Large intestine (tissue), 3 donors: Measurements from ENCODE around the gene EEF1A2. TPM values are rescaled to one million over a fixed set of nuclear protein-coding genes. Genes with fewer than 3 reads are reported as not detected.

Source experiments
- DNase-seq, 2 donors: peaks; one replicate each; pipeline versions ENCODE4 v3.0.0 to v3.0.0-alpha.2; 2013
- H3K27ac ChIP-seq: one replicate; pipeline ENCODE4 v1.5.1; 2013; ENCODE audit warnings: low read length
- H3K27me3 ChIP-seq: 2 replicates; pipeline ENCODE4 v1.6.1; 2013; ENCODE audit warnings: low read length; ENCODE audit not compliant: control insufficient read depth, insufficient read depth
- H3K36me3 ChIP-seq: 2 replicates; pipeline ENCODE4 v1.6.1; 2013; ENCODE audit warnings: low read length; ENCODE audit not compliant: control insufficient read depth, insufficient read depth
- H3K4me1 ChIP-seq: one replicate; pipeline ENCODE4 v1.6.1; 2013; ENCODE audit warnings: low read length; ENCODE audit not compliant: control insufficient read depth, insufficient read depth
- H3K4me3 ChIP-seq: one replicate; pipeline ENCODE4 v1.5.1; 2013; ENCODE audit warnings: low read length
- H3K9me3 ChIP-seq: one replicate; pipeline ENCODE4 v1.6.1; 2013; ENCODE audit warnings: mild to moderate bottlenecking, low read depth, low read length, moderate library complexity; ENCODE audit not compliant: control insufficient read depth
- WGBS: methylation state at CpG from one replicate; pipeline ENCODE4 v1.1.5; 2013; ENCODE audit warnings: low lambda C conversion rate; ENCODE audit not compliant: insufficient coverage; 5-methylcytosine and 5-hydroxymethylcytosine counted together
- polyA plus RNA-seq: library from polyadenylated mRNA; unstranded; fragments of 120-200 nt; gene quantifications from one replicate; pipeline ENCODE4 v1.2.1, GENCODE V29; 2013

The EEF1A2 gene
- polyA plus RNA-seq, 1 donor, result 29.7 TPM

- no peaks in the 10 kb centered on the region for H3K4me1 ChIP-seq
- H3K9me3 ChIP-seq, result peaks cover 16% of the 10 kb centered on the region
- no peaks in the 10 kb centered on the region for H3K36me3 ChIP-seq
- no peaks in the 10 kb centered on the region for H3K27me3 ChIP-seq
- no CpG with 5 or more reads among the region's 11 CpGs for WGBS
- no peak for DNase-seq
- H3K27ac ChIP-seq, result no peak overlapping the region
- no peak overlapping the region for H3K4me3 ChIP-seq
These were observed 56.8 kb downstream of the EEF1A2 start for GRCh38 chr20:63442100-63442493.

GRCh38 chr20:63441136-63442099, 57.5 kb downstream of the EEF1A2 start:
- no peaks in the 10 kb centered on the region for H3K27me3 ChIP-seq
- no peak for DNase-seq
- H3K4me3 ChIP-seq, result no peak overlapping the region
- no peak overlapping the region for H3K27ac ChIP-seq
- H3K4me1 ChIP-seq, result no peaks in the 10 kb centered on the region
- no CpG with 5 or more reads among the region's 22 CpGs for WGBS
- H3K9me3 ChIP-seq, result peaks cover 16% of the 10 kb centered on the region
- no peaks in the 10 kb centered on the region for H3K36me3 ChIP-seq

GRCh38 chr20:63440366-63440955, 58.4 kb downstream of the EEF1A2 start:
- DNase-seq, result no peak
- no peak overlapping the region for H3K4me3 ChIP-seq
- H3K4me1 ChIP-seq, result no peaks in the 10 kb centered on the region
- H3K9me3 ChIP-seq, result peaks cover 16% of the 10 kb centered on the region
- H3K27ac ChIP-seq, result no peak overlapping the region
- WGBS, result no CpG with 5 or more reads among the region's 26 CpGs
- no peaks in the 10 kb centered on the region for H3K27me3 ChIP-seq
- no peaks in the 10 kb centered on the region for H3K36me3 ChIP-seq

GRCh38 chr20:63439866-63440265, 59.0 kb downstream of the EEF1A2 start:
- Histone ChIP-seq H3K27ac (no peak overlapping the region), H3K36me3 (no peaks in the 10 kb centered on the region), H3K4me3 (no peak overlapping the region), H3K27me3 (no peaks in the 10 kb centered on the region), H3K4me1 (no peaks in the 10 kb centered on the region), H3K9me3 (peaks cover 16% of the 10 kb centered on the region)
- WGBS, result no CpG with 5 or more reads among the region's 15 CpGs
- DNase-seq, result no peak

DNA sequence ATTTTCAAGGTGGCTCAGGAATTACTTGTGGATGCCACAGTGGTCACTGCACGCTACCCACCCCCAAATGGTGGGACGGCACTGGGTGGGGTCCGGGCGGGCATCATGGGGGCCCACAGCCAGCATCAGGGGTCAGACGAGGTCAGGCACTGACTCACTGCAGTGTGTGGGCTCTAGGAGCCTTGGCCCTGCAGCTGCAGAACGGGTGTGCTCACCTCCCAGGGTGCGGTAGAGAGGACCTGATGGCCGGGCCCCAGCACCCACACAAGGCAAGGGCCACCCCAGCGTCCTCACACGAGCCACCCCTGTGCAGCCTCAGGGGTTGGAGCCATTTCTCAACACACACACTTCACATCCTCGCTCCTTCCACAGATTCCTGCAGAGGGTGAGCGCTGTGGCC, 60.8 kb downstream of the EEF1A2 start:
- Histone ChIP-seq H3K36me3 (no peaks in the 10 kb centered on the region), H3K9me3 (peaks cover 13% of the 10 kb centered on the region), H3K4me1 (no peaks in the 10 kb centered on the region), H3K27me3 (no peaks in the 10 kb centered on the region), H3K27ac (no peak overlapping the region), H3K4me3 (no peak overlapping the region)
- 100% methylated on average over 1 of the region's 12 CpGs for WGBS
- no peak for DNase-seq

Other genes with a start within 250 kb of the EEF1A2 start
- gene NKAIN4, start 244.6 kb downstream of the EEF1A2 start, polyA plus RNA-seq, result 6.8 TPM
- 76.3 TPM for gene ARFGAP1, start 226.3 kb downstream of the EEF1A2 start, polyA plus RNA-seq
- gene COL20A1, start 205.9 kb downstream of the EEF1A2 start, polyA plus RNA-seq, result 7.2 TPM
- gene CHRNA4, start 137.7 kb downstream of the EEF1A2 start, polyA plus RNA-seq, result 0.45 TPM
- gene KCNQ2, start 26.4 kb downstream of the EEF1A2 start, polyA plus RNA-seq, result 5.2 TPM
- gene PPDPF, start 21.7 kb upstream of the EEF1A2 start, polyA plus RNA-seq, result 234 TPM
- gene PTK6, start 38.3 kb upstream of the EEF1A2 start, polyA plus RNA-seq, result 0.31 TPM
- 0.16 TPM for gene SRMS, start 48.7 kb upstream of the EEF1A2 start, polyA plus RNA-seq
- 0.34 TPM for gene FNDC11, start 55.1 kb upstream of the EEF1A2 start, polyA plus RNA-seq
- gene HELZ2, start 75.2 kb upstream of the EEF1A2 start, polyA plus RNA-seq, result 13.0 TPM
- 10.5 TPM for gene GMEB2, start 128.0 kb upstream of the EEF1A2 start, polyA plus RNA-seq
- 23.1 TPM for gene STMN3, start 154.3 kb upstream of the EEF1A2 start, polyA plus RNA-seq
- gene RTEL1, start 159.2 kb upstream of the EEF1A2 start, polyA plus RNA-seq, result 12.2 TPM
- 1.9 TPM for gene TNFRSF6B, start 197.6 kb upstream of the EEF1A2 start, polyA plus RNA-seq
- gene ARFRP1, start 208.9 kb upstream of the EEF1A2 start, polyA plus RNA-seq, result 22.2 TPM
- 20.1 TPM for gene ZGPAT, start 209.0 kb upstream of the EEF1A2 start, polyA plus RNA-seq
- 7.5 TPM for gene LIME1, start 237.6 kb upstream of the EEF1A2 start, polyA plus RNA-seq
- gene SLC2A4RG, start 240.7 kb upstream of the EEF1A2 start, polyA plus RNA-seq, result 61.5 TPM